Effector memory CD8-positive, alpha-beta T cell (primary cell): ENCODE measurements around the gene ZBTB34.

Experiments
- ATAC-seq: fragments of 150-1000 bp; cut with Tn5 transposase; replicated peaks from 2 replicates; pipeline ENCODE4 v1.10.0; 2021; ENCODE audit warnings: mild to moderate bottlenecking, moderate library complexity
- DNase-seq, 3 experiments: peaks; one replicate each; pipeline ENCODE4 v3.0.0; 2021
- H3K27ac Mint-ChIP-seq, 2 donors: one replicate each; pipeline ENCODE4 v1.8.0; 2022; ENCODE audit warnings: mild to moderate bottlenecking in 2 of 2, mixed read lengths in 2 of 2, moderate library complexity in 2 of 2
- H3K27me3 Mint-ChIP-seq, 2 donors: one replicate each; pipeline ENCODE4 v1.8.0; 2022; ENCODE audit warnings: mixed read lengths in 2 of 2
- H3K36me3 Mint-ChIP-seq: one replicate; pipeline ENCODE4 v1.8.0; 2022; ENCODE audit warnings: mild to moderate bottlenecking, moderate library complexity, mixed read lengths; ENCODE audit not compliant: insufficient read depth
- H3K4me1 Mint-ChIP-seq, 2 donors: one replicate each; pipeline ENCODE4 v1.8.0; 2022; ENCODE audit warnings: low read depth in 2 of 2, mixed read lengths in 2 of 2
- H3K4me3 Mint-ChIP-seq, 2 donors: one replicate each; pipeline ENCODE4 v1.8.0; 2022; ENCODE audit warnings: mild to moderate bottlenecking in 2 of 2, mixed read lengths in 2 of 2, moderate library complexity in 2 of 2
- H3K9me3 Mint-ChIP-seq, 2 donors: one replicate each; pipeline ENCODE4 v1.8.0; 2022; ENCODE audit warnings: mixed read lengths in 2 of 2

ZBTB34 gene

GRCh38 chr9:126833020-126833419, 27.4 kb upstream of the ZBTB34 start:
- no peak for ATAC-seq
- H3K36me3 Mint-ChIP-seq = peaks cover 60% of the 10 kb centered on the region

GRCh38 chr9:126833710-126834345, 26.6 kb upstream of the ZBTB34 start:
- Mint-ChIP-seq H3K4me1 (peaks cover 20 to 28% of the 10 kb centered on the region in 2 donors), H3K27me3 (no peaks in the 10 kb centered on the region), H3K36me3 (peaks cover 61% of the 10 kb centered on the region), H3K4me3 (no peak overlapping the region), H3K27ac (peak overlapping the region in 1 of 2 donors; percentile 86), H3K9me3 (no peaks in the 10 kb centered on the region)
- no peak for DNase-seq
- ATAC-seq = no peak

More at GRCh38 chr9:126833020-126833419, 27.4 kb upstream of the ZBTB34 start:
- no peak for DNase-seq
- no peaks in the 10 kb centered on the region for H3K9me3 Mint-ChIP-seq
- H3K27ac Mint-ChIP-seq = peak overlapping the region in 1 of 2 donors; percentile 75
- H3K4me3 Mint-ChIP-seq = no peak overlapping the region
- peaks cover 19 to 24% of the 10 kb centered on the region in 2 donors for H3K4me1 Mint-ChIP-seq
- no peaks in the 10 kb centered on the region for H3K27me3 Mint-ChIP-seq

DNA sequence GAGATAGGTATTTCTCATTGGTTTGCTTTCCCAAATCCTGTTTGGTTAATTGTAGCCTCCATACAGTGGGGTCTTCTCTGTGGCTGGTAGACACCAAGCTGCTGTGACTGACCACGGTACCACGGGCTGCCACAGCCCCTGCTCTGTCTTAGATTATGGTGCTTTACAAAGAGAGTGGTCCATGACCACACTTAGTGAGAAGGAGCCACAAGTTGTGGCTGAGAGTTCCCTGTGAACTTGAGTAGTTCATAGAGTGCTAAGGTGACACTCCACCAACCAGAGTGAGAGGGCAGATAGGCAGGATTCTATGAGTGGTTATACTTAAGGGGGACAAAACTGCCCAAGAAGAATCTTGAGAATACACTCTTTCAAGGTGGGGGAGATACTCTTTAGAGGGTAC, 25.8 kb upstream of the ZBTB34 start:
- DNase-seq (no peak), ATAC-seq (peak; percentile 35)
- peaks cover 25 to 28% of the 10 kb centered on the region in 2 donors for H3K4me1 Mint-ChIP-seq
- no peak overlapping the region for H3K4me3 Mint-ChIP-seq
- H3K27me3 Mint-ChIP-seq = no peaks in the 10 kb centered on the region
- peaks cover 62% of the 10 kb centered on the region for H3K36me3 Mint-ChIP-seq
- H3K27ac Mint-ChIP-seq = peak overlapping the region; percentile 6 to 86
- H3K9me3 Mint-ChIP-seq = no peaks in the 10 kb centered on the region

- H3K4me3 Mint-ChIP-seq = no peak overlapping the region
- H3K27me3 Mint-ChIP-seq = no peaks in the 10 kb centered on the region
- no peaks in the 10 kb centered on the region for H3K9me3 Mint-ChIP-seq
- H3K36me3 Mint-ChIP-seq = peaks cover 52% of the 10 kb centered on the region
- peaks cover 25 to 26% of the 10 kb centered on the region in 2 donors for H3K4me1 Mint-ChIP-seq
- no peak for ATAC-seq
- DNase-seq = no peak
- peak overlapping the region in 1 of 2 donors; percentile 67 for H3K27ac Mint-ChIP-seq
Observed at GRCh38 chr9:126836216-126836615, 24.2 kb upstream of the ZBTB34 start.

DNA sequence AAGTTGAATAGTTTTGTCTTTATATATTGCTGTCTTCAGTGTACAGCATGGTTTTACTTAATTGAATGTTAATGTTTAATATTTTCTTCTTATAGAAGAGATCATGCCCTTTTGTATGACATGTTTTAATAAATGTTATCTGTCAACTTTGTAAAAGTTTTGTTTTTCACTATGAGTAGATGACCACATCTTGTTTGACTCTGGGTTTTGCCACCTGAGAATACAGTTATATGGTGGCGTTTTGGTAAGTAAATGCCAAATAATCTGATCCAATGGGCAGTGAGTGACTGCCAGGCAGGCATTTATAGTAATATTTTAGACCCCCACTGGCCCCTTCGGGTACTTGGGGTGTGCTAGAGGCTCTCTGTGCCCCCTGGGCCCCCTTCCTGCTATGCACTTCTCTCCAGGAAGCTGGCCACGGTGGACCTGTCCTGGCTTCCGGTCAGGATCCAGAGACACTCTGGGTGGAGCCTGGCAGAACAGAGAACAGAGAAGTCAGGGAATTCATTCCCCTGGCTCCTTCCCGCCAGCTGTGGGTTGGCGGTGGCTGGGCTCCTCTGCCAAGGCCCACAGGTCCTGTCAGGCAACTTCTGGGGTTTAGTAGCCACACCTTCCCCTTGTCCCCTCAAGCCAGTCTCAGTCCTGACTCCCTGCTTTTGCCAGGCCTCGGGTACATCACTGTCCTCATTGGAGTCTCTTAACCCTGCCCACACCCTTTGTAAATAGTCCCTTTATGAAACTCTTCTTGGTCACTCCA, 22.2 kb upstream of the ZBTB34 start:
- peaks cover 44% of the 10 kb centered on the region for H3K36me3 Mint-ChIP-seq

GRCh38 chr9:126838895-126839294, 21.5 kb upstream of the ZBTB34 start:
- H3K4me1 Mint-ChIP-seq = peaks cover 20 to 25% of the 10 kb centered on the region in 2 donors
- H3K4me3 Mint-ChIP-seq = no peak overlapping the region
- peak overlapping the region; percentile 66 to 85 for H3K27ac Mint-ChIP-seq
- DNase-seq (no peak), ATAC-seq (no peak)
- H3K9me3 Mint-ChIP-seq = no peaks in the 10 kb centered on the region
- peaks cover 37% of the 10 kb centered on the region for H3K36me3 Mint-ChIP-seq
- no peaks in the 10 kb centered on the region for H3K27me3 Mint-ChIP-seq

More for the DNA sequence above, 22.2 kb upstream of the ZBTB34 start:
- DNase-seq = no peak
- H3K4me3 Mint-ChIP-seq = no peak overlapping the region
- H3K4me1 Mint-ChIP-seq = peaks cover 23 to 25% of the 10 kb centered on the region in 2 donors
- no peak for ATAC-seq
- no peaks in the 10 kb centered on the region for H3K9me3 Mint-ChIP-seq
- H3K27me3 Mint-ChIP-seq = no peaks in the 10 kb centered on the region
- peak overlapping the region; percentile 66 to 85 for H3K27ac Mint-ChIP-seq

DNA sequence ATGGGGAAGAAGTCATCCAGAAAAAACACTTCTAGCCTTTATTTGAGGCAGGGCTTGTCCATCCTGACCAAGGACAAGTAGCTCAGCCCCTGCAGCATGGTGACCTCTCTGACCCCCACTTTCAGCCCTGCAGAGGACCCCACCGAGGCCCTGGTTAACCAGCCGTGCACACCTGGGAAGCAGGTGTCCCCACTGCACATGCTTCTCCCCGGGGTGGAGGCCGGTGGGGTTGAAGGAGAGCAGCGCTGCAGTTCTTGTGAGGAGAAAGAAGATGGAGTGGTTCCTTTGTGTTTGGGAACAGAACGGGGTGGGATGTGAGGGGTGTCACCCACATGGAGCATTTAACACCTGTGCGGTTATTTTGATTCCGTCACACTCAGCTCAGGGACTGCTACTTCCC, 21.1 kb upstream of the ZBTB34 start:
- Mint-ChIP-seq H3K27ac (peak overlapping the region; percentile 66 to 85), H3K36me3 (peaks cover 33% of the 10 kb centered on the region), H3K4me3 (no peak overlapping the region), H3K4me1 (peaks cover 20 to 22% of the 10 kb centered on the region in 2 donors), H3K27me3 (no peaks in the 10 kb centered on the region), H3K9me3 (no peaks in the 10 kb centered on the region)
- DNase-seq = no peak
- no peak for ATAC-seq

GRCh38 chr9:126842220-126842842, 18.1 kb upstream of the ZBTB34 start:
- Mint-ChIP-seq H3K4me1 (peaks cover 9 to 10% of the 10 kb centered on the region in 2 donors), H3K4me3 (no peak overlapping the region)
- no peak for ATAC-seq

GRCh38 chr9:126842977-126843799, 17.3 kb upstream of the ZBTB34 start:
- Mint-ChIP-seq H3K36me3 (peaks cover 15% of the 10 kb centered on the region), H3K4me3 (no peak overlapping the region), H3K9me3 (no peaks in the 10 kb centered on the region), H3K4me1 (peaks cover 9 to 10% of the 10 kb centered on the region in 2 donors), H3K27me3 (peaks cover 0 to 9% of the 10 kb centered on the region in 2 donors), H3K27ac (no peak overlapping the region)
- DNase-seq = no peak
- ATAC-seq = no peak

More at GRCh38 chr9:126842220-126842842, 18.1 kb upstream of the ZBTB34 start:
- no peak for DNase-seq
- H3K27ac Mint-ChIP-seq = peak overlapping the region in 1 of 2 donors; percentile 13
- H3K36me3 Mint-ChIP-seq = peaks cover 21% of the 10 kb centered on the region
- no peaks in the 10 kb centered on the region for H3K9me3 Mint-ChIP-seq
- peaks cover 0 to 6% of the 10 kb centered on the region in 2 donors for H3K27me3 Mint-ChIP-seq

DNA sequence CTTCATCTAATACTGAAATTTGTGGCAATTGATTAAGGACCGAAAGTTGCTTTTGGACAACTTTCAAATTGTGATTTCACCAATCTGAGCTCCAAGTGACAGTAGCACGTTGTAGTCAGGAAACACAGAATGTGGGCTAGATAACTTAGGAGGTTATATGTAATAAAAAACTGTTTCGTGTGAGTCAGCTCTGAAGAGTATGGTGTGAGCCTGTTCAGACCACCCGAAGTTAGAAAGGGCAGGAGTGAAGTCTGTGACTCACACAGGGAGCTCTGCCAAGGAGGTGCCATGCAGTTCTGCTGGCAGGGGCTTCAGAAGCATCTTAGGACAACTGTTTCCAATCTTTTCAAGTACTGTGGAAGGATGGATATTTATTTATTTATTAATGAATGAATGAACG, 16.4 kb upstream of the ZBTB34 start:
- DNase-seq (no peak), ATAC-seq (no peak)
- H3K27ac Mint-ChIP-seq = peak overlapping the region in 1 of 2 donors; percentile 48
- no peak overlapping the region for H3K4me3 Mint-ChIP-seq
- peaks cover 3 to 9% of the 10 kb centered on the region in 2 donors for H3K4me1 Mint-ChIP-seq
- H3K36me3 Mint-ChIP-seq = peaks cover 12% of the 10 kb centered on the region
- H3K27me3 Mint-ChIP-seq = peaks cover 0 to 14% of the 10 kb centered on the region in 2 donors
- no peaks in the 10 kb centered on the region for H3K9me3 Mint-ChIP-seq

DNA sequence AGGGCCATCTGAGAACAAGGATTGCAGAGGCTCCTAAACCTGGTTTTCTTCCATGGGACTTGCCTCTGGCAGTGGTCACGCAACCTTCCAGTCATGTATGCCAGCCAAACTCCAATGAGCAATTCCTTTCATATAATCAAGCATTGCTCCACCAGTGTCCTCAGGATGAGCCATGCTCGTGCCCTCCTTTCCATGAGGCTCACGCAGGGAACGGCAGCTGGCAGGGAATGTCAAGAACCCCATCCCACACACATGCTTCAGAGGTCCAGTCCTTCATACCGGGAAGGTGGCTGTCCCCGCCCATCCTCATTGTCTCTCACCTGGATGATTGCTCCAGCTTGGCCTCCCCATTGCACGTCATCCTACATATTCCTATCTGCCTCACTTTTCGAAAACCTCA, 13.4 kb upstream of the ZBTB34 start:
- Mint-ChIP-seq H3K4me1 (peaks cover 0 to 6% of the 10 kb centered on the region in 2 donors), H3K27ac (no peak overlapping the region), H3K36me3 (peaks cover 7% of the 10 kb centered on the region), H3K27me3 (peaks cover 17 to 37% of the 10 kb centered on the region in 2 donors), H3K9me3 (no peaks in the 10 kb centered on the region), H3K4me3 (no peak overlapping the region)
- ATAC-seq = no peak
- no peak for DNase-seq

GRCh38 chr9:126849591-126850225, 10.7 kb upstream of the ZBTB34 start:
- no peak overlapping the region for H3K27ac Mint-ChIP-seq
- H3K9me3 Mint-ChIP-seq = no peaks in the 10 kb centered on the region
- peaks cover 0 to 2% of the 10 kb centered on the region in 2 donors for H3K4me1 Mint-ChIP-seq
- H3K36me3 Mint-ChIP-seq = peaks cover 3% of the 10 kb centered on the region
- ATAC-seq (no peak), DNase-seq (no peak)
- H3K4me3 Mint-ChIP-seq = no peak overlapping the region
- H3K27me3 Mint-ChIP-seq = peaks cover 32 to 64% of the 10 kb centered on the region in 2 donors
